Lung microvascular endothelial cell (primary cell): Measurements from ENCODE around the gene CC2D2B. TPM values are rescaled to one million over a fixed set of nuclear protein-coding genes. Genes with fewer than 3 reads are reported as not detected.
A peak's percentile ranks its signal among the peaks of the same experiment; 100 is the strongest.
"Not testable (repeated sequence)": the region's sequence is repeated elsewhere in the genome, so short reads cannot be mapped to it uniquely, and the experiment has no call there.

Source experiments
- DNase-seq, 2 donors: peaks; one replicate each; pipeline versions ENCODE4 v3.0.0 to v3.0.0-alpha.2; 2010; ENCODE audit warnings: low read depth in 2 of 2
- total RNA-seq: library from RNA; depleted of rRNA; stranded (reverse); fragments of >200 nt; gene quantifications from 2 replicates; pipeline ENCODE4 v1.2.1, GENCODE V29; 2014

The CC2D2B gene
- 0.22 TPM in 1 of 2 replicates, not detected in the other for total RNA-seq

DNA sequence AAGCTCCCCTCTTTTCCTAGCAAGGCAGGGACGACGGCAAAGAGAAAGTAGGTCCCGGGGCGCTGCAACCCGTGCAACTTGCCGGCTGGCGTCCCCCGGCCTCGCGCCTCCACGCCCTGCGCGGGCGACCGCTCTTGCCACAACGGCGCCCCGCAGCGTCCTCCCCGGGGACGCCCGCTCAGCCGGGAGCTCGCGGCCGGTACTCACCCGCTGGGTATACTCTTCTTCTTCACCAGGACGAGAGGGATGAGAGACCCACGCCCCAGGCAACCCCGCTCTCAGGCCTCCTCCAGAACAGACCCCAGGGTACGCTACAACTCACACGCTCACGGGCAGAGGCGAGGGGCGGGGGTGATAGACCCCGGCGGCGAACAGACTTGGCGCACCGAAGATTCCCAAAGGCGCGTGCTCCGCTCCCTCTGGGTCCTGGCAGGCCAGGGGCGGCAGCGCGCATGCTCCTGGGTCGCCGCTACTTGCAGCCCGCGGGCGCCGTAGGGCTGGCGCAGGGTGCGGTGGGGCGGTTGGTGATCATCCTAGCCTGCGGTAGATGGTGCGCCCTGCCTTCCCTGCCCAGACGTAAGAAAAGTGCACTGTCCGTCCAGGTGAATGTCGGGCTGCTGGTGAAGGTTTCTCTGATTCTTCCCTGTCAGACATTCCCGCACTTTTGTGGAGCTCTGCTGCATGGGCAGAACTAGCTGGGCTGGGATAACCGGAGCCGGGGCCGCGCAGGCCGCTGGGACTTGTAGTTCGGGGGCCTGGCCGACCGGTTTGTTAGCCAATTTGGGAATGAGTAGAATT is at the start of gene CC2D2B:
Gene CC2D2B (plus strand): TSS at position 520 of the 798 bp plus-strand sequence. CDS start 3,349 bp downstream, outside the sequence.
- peak; percentile 83 to 85 for DNase-seq

DNA sequence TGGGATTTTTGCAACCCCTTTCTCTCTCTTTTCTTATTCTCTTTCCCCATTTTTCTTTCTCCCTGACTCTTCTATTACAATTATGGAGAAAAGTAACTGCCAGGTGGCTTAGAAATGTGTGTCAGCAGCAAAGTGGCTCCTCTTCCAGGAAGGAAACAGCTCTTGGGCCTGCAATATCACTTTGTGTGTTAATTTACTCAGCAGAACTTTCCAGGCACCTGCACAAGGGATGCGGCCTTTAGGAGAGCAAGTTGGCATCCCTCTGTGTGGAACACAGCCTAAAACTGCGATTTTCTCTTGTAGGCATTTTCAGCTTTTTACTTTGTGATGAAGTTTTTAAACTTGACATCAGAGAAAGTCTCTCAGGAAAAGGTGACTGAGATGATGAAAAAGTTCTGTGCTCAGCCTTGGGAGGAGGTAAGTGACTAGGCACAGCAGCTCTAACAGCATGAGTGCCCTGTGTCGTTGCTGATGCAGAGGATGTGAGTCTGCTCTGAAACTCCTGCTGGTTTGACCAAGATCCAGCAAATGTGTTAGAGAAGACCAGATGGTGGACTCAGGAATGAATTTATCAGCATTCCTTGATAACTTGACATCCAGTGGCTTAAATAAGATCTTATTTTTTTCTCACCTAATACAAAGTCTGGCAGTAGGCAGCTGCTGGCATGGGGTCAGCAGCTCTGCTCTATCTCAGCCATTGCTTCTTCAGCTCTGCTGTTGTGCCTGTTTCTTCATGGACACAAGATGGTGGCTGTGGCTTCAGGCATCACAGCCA is 47.4 kb upstream of the CC2D2B start:
- peak in 1 of 2 donors; percentile 13 for DNase-seq

DNA sequence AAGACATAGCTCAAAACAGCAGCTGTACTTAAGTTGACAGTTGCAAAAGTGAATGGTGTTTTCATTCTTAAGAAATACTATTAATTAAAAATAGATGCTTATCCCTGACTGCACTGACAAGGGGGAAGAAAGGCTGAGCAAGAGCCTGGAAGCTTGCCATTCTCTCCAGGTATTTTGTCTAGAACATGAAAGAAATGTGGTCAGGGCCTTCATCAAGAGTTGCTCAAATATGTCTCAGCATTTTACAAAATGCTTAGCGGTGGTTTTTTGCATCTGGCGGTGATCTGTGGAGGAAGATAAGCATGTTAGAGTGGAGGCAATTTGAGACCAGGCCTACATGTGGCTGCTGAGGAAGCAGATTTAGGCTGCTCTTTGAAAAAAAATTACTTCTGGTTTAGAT is 46.4 kb upstream of the CC2D2B start:
- DNase-seq, result no peak

GRCh38 chr10:95864906-95865813 is 42.6 kb upstream of the CC2D2B start:
- peak; percentile 75 to 85 for DNase-seq

DNA sequence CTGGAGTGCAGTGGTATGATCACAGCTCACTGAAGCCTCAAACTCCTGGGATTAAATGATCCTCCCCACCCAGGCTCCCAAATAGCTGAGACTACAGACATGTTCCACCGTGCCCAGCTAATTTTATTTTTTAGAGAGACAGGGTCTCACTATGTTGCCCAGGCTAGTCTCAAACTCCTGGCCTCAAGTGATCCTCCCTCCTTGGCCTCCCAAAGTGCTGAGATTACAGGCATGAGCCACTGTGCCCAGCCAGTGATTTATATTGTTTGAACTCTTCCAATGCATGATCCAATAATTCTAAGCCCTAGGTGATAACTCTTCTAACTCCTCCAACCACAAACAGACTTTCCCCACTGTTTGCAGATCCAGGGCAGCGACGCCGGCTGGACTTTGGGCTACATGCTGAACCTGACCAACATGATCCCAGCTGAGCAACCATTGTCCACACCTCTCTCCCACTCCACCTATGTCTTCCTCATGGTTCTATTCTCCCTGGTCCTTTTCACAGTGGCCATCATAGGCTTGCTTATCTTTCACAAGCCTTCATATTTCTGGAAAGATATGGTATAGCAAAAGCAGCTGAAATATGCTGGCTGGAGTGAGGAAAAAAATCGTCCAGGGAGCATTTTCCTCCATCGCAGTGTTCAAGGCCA is 41.8 kb upstream of the CC2D2B start:
- no peak for DNase-seq

- DNase-seq, result no peak
These were observed 41.3 kb upstream of the CC2D2B start for GRCh38 chr10:95866467-95866842.

DNA sequence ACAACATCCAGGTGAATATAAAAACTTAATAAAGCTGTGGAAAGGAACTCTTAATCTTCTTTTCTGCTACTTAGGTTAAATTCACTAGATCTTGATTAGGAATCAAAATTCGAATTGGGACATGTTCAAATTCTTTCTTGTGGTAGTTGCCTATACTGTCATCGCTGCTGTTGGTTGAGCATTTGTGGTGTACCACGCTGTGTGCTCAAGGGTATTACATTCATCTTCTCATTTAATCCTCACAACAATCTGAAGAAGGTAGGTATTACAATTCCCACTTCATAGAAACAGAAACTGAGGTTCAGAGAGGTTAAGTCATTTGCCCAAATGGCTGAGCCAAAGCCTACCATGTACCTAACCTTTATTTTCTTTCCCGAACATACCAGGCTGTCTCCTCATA is 39.9 kb upstream of the CC2D2B start:
- no peak for DNase-seq

- no peak for DNase-seq
These were observed 35.5 kb upstream of the CC2D2B start for GRCh38 chr10:95872158-95872711.

DNA sequence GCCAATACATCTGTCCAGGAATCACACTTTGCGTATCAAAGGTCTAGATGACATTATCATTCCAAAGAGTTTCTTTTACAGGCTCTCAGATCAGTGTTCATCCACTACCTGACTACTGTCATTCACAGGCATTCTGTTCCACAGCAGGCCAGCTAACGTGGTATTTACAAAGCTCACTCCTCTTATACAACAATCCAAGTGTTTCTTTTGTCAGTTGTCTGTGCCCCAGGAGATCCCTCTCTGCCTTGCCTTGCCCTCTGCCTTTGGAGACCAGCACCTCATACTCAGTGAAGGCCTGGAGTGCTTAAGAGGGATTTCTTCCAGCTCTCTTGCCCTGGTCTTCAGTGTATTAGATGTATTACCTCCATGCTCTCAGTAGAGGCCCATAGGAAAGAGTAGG is 34.6 kb upstream of the CC2D2B start:
- DNase-seq, result no peak

DNA sequence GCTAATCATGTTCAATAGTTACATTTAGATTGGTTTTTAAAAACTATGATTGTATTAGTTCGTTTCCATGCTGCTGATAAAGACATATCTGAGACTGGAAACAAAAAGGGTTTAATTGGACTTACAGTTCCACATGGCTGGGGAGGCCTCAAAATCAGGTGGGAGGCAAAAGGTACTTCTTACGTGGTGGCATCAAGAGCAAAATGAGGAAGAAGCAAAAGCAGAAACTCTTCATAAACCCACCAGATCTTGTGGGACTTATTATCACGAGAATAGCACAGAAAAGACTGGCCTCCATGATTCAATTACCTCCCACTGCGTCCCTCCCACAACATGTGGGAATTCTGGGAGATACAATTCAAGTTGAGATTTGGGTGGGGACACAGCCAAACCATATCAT is 34.1 kb upstream of the CC2D2B start:
- no peak for DNase-seq

- DNase-seq, result not testable (repeated sequence)
These were observed 33.0 kb upstream of the CC2D2B start for GRCh38 chr10:95874783-95875182.

DNA sequence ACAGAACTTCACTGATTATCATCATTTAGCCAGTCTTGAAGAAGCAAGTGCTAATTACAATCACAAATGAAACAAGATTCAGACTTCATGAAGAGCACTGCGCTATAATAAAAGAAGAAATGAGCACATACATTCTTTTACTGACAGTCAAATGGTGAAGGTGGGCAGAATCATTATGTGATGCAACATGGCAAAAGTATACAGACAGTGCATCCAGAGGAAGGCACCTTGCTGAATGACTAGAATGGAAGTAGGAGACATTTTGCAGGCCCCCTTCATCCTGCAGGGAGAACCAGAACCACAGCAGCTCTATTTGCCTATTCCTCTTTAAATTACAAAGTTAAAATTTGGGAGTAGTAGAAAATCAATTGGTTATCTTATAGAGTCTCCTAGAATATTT is 31.0 kb upstream of the CC2D2B start:
- DNase-seq, result no peak

DNA sequence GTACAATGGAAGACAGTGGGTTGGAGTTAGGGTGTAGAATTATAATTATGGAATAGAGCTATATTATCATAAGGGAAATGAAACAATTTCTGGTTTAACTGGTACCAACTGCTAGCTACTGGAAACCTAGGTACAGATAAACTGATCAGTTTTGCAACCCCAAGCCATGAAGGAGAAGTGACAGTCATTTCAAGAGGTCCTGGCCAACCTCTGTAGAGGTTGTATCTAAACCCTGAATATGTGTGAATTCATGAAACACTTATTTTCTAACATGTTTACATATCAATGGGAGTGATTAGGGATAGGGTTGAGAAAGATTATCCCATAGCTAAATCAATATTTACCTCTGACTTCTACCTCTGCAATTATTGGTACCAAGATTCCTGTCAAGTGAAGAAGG is 29.9 kb upstream of the CC2D2B start:
- no peak for DNase-seq

GRCh38 chr10:95880704-95881103 is 27.1 kb upstream of the CC2D2B start:
- no peak for DNase-seq

DNA sequence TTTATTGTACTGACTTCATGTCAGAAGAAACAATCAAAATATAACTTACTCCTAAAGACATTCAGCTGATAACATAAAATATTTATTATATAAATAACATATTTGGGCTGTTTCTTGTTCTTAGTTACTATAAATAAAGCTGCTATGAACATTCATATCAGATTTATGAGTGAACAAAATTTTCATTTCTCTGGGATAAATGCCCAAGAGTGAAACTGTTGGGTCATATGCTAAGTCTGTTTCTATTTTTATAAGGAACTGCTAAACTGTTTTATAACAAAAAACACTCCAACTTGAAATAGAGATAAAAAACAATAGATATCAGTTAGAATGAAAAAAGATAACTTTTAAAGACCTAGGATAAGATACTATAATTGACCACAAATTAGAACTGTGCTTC is 26.5 kb upstream of the CC2D2B start:
- DNase-seq, result no peak

- no peak for DNase-seq
These were observed 17.9 kb upstream of the CC2D2B start for GRCh38 chr10:95889830-95890229.

- no peak for DNase-seq
These were observed 11.5 kb upstream of the CC2D2B start for GRCh38 chr10:95896071-95896850.

GRCh38 chr10:95905897-95906580 is 1.7 kb upstream of the CC2D2B start:
- DNase-seq, result not testable (repeated sequence)

- DNase-seq, result peak; percentile 71 to 83
These were observed 909 bp upstream of the CC2D2B start for GRCh38 chr10:95906677-95907455.
